Activated CD4-positive, alpha-beta T cell treated with anti-CD3 and anti-CD28 coated beads for 4 hours (primary cell): Measurements from ENCODE around the gene INSIG1.

Experiments
- DNase-seq, 2 donors: peaks; one replicate each; pipeline ENCODE4 v3.0.0-alpha.2; 2020

Gene INSIG1

DNA sequence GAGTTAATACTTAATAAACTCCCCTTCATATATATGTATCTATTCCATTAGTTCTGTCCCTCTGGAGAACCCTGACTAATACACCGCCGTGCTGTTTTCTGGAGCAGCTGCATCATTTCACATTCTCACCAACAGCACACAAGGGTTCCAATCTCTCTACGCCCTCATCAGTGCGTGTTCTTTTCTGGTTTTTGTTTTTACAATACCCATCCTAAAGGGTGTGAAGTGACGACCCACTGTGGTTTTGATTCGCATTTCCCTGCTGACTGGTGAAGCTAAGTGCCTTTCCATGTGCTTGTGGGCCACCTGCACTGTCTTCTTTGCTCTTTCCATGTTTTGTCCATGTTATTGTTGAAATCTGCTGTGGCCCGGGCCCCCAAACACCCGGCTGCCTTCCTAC is 11.0 kb upstream of the INSIG1 start:
- DNase-seq = no peak

DNA sequence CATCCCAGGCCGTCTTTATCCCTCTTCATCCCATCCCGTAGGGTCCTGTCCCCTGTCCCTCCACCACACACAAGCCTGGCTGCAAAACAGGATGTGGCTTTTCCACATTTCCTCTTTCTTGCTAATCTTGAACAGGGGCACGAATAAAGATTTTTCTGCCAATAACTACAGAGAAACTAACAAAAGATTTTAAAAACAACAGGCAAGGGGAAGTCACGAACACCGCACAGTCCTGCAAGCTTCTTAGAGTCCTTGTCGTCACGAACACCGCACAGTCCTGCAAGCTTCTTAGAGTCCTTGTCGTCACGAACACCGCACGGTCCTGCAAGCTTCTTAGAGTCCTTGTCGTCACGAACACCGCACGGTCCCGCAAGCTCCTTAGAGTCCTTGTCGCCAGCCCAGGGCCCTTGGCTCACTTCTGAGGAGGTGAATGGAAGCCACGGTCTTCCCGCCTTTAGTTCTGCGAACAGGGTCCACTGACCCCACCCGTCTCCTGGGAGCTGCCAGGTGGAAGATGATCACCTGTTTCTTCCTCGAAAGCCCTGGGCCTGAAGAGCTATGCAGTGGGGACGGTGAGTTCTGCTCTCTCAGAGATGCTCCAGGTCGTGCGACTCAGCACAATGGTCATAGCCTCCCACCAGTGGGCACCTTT is 10.3 kb upstream of the INSIG1 start:
- no peak for DNase-seq

DNA sequence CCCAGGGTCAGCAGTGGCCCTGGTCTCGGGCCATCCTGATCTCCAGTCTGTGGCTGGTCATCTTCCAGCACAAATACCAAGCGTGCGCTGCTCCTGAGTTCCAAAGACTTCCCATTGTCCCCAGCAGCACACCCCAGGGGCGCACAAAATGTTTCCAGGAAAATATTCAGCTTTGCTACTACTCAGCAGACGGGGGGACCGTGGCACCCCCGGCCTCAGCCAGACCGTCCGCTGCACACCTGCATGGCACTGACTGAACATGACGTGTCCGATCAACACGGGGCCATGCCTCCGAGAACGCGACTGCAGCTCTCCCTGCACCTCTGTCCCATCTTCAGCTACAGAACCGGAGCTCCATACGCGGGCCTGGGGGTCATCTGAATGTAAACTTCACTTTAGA is 9.6 kb upstream of the INSIG1 start:
- DNase-seq = no peak

DNA sequence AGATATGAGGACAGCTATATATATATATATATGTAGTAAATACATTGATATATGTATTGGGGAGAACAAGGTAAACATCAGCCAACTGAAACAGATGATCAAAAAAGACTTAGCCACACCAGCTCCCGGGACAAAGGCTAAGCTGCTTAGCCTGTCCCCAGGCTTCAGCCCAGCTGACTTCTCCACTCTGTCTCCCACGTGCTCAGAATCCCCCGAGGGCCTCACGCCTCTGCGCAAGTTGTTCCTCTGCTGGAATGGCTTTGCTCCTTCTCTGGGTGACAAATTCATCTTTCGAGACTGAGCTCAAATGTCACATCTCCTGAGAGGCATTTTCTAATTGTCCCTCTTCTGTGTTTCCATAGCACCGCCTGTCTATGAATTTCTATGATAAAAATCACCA is 8.6 kb upstream of the INSIG1 start:
- DNase-seq = no peak

DNA sequence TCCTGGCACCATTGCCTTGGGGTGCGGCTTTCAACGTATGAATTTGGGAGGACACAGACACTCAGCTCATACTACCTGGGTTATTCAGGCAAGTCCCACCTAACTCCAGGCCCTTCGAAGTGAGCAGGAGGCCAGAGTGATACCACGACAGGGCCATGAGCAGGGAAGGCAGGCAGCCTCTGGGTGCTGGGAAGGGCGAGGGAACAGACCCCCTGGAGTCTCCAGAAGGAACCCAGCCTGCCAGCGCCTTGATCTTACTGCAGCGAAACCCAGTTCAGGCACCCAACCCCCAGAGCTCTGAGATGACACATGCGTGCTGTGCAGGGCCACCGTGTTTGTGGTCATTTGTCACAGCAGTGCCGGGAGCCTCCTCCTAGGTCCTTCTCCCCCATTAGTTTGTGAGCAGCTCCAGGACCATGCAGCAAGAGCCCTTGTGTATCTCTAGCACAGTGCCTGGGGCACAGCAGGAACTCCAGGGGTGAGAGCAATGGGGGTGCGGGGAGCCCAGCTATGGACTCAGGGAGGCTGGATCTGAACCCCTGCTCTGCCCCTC is 7.7 kb upstream of the INSIG1 start:
- no peak for DNase-seq

DNA sequence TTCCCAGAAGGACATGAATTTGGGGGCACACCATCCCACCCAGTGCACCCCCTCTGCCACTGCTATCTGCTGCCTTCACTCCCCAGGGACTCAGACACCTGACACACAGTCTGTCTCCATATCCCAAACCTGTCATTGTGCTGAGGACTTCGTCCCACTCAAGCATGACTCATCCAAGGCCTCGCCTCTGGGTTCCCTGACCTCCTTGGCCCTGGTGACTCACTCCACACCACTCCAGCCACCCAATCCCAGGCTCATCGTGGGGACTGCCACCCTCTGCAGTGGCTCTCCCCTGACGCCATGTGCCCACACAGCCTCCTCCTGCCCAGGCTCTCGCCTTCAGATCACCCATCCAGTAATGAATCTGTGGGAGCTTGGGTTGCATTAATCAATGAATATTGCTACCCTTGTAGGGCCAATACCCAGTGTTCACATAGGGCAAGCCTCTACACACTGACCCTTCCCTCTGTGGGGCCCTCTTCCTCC is 6.6 kb upstream of the INSIG1 start:
- no peak for DNase-seq

DNA sequence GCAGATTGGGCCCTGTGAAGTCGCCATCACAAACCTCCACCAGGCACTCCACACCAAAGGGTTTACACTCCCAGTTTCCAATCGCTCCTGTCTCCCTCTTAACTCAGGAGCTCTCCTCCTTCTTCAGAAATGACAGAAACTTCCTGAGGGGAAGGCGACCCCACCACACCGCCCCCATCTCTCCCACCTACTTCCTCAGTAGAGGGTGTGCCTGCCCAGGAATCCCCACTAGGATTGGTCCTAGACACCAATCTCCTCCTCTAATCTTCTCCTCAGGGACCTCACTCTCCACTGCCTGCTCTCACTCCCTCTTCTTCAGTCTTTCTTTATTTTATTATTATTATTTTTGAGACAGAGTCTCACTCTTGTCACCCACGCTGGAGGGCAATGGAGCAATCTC is 5.9 kb upstream of the INSIG1 start:
- DNase-seq = no peak

DNA sequence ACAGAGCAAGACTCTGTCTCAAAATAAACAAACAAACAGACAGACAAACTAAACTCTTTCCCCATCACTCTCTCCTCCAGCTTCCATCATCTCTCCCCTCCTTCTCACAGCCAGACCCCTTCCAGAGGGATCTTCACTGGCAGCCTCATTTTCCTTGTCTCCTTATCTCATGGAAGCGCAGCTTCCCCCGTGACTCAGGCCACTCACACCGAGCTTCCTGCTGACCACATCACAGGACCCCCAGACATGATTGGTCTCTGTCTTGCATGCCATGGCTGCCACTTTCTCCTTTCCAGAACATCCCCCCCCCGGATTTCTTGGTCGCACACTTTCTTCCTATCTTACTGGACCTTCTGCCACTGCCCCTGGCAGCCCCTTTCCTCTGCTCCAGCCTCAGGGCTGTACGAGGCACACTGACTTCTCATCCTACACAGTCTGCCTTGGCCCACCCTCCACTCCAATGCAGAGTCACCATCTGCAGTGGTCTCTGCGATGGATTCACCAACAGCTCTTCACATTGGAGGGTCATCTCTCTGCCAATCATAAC is 4.9 kb upstream of the INSIG1 start:
- no peak for DNase-seq

DNA sequence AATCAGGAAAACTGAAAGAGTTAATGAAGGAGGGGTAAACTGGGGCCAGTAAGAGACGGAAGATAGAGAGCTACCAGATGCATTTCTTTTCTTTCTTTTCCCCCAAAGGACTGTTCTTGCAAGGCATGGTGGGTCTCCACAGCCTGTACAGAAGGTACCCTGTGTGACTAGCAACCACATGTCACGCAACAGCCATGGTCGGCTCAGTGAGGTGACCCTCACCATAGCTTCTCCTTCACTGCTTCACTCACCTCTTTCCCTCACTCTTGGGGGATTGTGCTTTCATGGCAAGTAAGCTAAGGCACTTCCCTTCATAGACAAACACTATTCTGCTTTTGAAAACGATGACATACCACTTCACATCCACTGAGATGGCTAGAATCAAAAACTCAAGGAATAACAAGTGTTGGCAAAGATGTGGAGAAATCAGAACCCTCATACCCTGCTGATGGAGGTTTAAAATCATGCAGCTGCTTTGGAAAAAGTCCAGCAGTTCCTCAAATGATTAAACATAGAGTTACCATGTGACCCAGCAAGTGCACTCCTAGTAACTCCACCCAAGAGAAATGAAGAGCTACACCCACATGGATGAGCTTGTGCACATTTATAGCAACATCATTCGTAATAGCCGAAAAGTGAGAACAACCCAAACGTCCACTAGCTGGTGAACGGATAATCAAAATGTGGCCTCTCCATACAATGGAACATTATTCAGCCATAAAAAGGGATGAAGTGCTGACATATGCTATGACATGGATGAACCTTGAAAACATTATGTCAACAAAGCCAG is 3.8 kb upstream of the INSIG1 start:
- no peak for DNase-seq

DNA sequence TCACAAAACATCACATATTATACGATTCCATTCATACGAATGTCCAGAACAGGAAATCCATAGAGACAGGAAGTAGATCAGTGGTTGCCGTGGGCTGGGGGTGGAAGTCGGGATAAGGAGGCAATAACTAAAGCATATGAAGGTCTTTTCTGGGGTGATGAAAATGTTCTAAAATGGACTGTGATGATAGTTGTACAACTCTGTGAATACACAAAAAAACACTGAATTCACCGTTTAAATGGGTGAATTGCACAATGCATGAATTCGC is 3.2 kb upstream of the INSIG1 start:
- DNase-seq = no peak

DNA sequence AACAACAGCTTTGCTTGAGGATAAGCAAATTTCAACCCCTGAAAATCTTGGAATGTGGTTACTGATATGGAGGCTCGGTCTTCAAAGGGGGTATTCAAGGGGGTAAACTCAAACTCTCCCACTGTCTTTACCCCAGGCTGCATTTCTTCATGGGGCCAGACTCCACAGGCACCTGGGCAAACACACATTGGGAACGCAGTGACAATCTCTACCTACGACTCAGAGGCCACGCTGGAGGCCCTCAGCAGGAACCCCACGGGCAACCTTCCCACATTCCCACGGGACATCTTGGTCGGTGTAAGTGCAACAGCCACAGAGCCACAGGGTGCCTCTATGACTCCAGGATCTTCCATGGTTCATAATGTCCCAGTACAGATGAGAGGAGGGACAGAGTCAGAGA is 2.2 kb upstream of the INSIG1 start:
- no peak for DNase-seq

DNA sequence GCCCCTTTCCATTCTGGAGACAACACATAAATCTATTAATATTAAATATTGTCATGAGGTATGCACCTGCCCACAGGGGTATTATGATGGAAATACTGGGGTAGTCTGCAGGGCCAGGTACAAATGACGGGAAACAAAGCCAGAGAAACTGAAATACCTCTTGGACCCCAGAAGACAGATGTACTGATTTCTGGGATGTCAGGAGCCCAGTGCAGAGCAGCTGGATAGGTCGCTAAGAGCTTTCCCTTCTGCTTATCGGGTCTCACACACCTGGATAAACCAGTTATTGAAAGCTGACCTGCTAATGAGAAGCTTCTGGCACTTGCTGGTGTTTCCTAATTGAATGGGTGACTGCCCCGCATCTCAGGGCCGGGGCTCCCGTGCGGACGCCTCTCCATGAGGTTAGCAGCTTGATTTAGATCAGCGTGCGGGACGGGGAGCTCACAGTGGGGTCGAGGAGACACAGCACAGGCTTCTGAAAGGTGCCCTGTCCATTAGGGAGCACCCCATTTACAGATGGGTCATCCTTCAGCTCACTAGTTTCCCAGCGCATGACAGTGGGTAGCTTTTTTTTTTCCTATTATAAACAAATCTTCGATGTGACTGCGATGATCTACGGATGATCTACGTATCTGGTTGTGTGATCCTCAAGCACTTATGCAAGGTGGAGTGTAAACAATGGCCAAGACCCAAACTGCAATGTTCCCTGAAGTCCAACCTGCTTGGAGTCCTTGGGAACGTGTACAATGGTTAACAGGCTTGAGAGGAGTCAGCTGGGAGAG is 1.5 kb upstream of the INSIG1 start:
- DNase-seq = no peak

DNA sequence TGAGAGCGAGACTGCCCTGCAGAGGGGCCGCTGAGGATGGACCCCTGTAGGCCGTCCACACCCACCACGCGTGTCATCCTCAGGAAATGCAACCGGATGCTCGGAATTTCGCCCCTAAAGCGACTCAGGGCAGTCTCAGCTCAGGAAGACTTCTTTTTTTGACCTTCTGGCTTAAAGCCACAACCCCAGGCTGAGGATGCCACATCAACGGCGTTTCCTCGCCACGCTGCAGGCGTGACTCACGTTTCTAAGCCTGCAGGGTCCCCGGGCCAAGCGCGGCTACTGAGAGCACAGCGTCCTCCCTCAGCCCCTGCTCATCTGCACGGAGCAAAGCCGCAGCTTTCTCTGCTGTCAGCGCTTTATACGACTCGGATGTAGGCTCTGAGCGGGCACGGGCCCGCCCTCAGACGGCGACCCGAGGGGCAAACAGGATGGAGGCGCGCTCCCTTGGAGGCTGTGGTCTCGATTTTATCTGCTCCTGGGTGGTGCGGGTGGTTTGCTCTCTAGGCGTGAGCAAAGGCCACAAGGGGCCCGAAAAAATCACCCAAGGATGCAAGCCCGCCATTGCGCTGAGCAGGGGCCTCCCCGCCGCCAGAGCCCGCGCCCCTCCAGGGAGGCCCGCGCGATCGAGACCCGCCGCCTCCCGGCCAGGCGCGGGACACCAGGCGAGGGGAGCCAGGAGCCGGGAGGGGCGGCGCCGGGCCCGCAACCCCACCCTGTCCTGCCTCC is 726 bp upstream of the INSIG1 start:
- DNase-seq = peak; percentile 78 to 85

DNA sequence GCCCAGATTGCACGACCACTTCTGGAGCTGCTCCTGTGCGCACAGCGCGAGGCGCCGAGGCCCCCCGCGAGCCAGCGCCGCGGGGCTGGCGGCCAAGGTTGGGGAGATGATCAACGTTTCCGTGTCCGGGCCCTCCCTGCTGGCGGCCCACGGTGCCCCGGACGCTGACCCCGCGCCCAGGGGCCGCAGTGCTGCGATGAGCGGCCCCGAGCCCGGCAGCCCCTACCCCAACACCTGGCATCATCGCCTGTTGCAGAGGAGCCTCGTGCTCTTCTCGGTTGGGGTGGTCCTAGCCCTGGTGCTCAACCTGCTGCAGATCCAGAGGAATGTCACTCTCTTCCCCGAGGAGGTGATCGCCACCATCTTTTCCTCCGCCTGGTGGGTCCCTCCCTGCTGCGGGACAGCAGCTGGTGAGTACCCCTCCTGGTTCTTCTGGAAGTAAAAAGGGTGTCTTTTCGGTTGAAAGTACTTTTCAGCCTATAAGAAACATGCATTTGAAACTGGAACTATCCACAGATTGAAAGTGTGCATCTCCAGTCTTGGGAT is 683 bp downstream of the INSIG1 start:
- peak in 1 of 2 donors; percentile 18 for DNase-seq

DNA sequence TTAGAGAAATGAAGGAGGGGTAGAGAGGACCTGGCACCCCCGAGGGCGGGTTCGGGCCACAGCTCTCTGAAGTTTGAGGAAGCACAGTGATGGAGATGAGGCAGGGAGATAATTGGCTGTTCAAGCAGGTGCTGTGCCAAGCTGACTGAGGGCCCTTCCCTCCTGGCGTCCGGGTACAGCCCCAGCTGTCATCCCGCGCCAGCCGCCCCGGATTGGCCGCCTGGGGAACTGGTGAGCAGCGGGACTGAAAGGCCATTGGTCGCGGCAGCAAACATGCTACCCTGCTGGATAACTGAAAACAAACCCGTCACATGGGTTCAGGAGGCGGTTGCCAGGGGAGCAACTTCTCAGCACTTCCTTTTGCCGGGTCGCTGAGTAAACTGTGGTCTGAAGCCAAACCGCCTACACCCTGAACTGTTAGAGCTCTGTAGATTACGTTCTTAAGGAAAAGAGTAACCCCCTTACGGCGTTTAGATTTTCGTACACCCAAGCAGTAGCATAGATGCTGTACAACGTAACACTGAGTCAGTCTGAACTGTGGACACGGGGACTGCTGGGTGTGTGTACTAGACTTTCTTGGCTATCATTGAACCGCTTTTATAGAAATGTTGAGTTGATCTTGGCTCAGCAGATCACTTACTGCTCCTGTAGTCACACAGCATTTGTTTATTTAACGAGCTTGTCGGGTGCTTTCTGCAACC is 1.3 kb downstream of the INSIG1 start:
- peak; percentile 89 to 94 for DNase-seq

DNA sequence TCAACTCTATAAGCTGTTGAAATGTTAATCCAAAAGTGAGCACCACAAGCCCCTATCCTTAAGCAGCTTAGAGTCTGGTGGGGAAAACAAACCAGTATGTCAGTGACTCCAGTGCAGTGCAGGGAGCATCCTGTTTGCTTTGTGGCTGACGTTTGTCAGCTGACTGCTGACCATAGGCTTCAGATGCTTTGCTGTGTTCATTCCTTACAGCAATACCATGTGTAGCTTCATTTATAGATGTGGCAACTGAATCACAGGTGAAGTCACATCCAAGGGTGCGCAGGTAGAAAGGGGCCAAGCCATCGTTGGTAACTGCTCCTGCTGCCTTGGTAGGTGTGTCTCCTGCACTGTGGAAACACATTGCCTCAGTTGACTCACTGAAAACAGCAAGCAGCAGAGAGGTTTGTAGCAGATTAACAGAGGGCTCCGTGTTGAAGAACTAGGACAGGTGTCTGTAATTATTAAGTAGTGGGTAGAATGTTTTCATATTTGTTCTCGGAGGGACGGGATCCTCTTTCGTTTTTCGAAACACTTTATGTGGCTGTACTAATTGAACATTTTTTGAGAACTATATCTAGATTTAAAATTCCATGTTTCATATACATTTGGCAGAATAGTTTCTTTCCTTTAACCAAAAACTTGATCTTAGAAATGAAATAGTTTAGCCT is 2.0 kb downstream of the INSIG1 start:
- peak; percentile 16 to 33 for DNase-seq

DNA sequence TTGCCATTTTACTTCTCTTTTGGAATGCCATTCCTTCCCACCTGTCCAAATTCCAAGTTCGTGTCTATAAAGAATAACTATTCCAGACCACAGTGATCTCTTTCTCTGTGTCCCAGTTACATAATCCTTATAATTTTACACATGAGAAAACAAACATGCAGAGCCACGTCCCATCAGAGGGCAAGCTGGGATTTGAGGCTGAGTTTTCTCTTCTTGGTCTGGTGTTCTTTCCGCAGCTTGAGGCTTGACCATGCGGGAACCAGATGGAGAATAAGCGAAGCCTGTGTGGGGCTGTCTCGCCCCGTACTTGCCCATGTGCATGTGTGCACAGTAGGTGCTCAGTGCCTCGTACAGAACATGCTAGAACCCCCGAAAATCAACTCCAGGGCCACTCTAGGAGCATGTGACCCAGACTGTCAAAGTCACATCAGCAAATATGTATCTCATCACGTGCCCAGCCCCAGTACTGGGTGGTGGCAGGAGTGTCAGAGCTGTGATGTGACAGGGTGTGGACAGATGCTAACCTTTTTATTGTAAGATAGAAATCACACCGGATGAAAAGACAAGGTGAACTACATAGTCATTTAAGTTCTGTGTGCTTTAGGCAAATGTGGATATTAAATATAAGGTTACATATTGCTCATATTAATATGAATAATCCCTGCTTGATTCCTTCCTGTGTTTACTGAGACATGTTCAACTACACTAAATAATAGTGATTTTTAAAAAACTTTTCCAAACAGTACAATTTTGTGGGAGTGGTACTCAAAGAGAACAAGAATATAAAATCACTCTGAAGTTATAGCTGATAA is 3.2 kb downstream of the INSIG1 start:
- DNase-seq = no peak

DNA sequence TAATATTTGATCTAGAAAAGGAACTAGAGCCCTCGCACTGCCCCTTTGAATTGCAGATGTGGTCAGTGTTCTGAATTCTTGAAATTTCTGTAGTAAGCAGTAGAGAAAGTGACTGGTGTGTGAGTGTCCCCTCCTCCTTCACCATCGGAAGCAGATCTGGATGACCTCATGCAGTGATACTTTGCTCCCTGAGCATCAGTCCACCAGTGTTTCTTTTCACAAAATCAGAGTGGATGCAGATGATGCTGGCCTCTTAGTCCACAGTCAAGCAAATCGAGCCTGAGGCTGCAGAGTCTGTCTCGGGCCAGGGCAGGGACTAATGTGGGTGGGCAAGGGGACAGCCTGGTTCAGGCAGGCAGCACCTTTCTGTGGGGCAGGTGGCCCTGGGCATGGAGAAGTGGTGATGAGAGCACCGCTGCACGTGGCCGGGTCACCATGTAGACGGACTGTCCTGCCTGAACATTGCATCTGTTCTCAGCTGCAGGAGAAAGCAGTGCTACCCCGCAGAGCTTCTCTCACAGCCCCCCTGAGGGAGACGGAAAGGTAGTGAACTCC is 5.4 kb downstream of the INSIG1 start:
- DNase-seq = no peak

DNA sequence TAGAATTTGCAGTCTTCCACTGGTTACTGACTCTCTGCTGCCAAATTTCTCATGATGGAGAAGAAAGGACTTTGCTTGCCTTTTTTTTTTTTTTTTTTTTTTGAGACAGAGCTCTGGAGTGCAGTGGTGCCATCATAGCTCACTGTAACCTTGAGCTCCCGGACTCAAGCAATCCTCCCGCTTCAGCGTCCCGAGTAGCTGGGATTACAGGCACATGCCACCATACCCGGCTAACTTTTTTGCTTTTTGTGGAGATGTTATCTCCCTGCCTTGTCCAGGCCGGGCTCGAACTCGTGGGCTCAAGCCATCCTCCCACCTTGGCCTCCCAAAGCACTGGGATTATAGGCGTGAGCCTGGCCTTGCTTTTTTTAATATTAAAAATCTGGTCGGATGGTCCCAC is 6.2 kb downstream of the INSIG1 start:
- no peak for DNase-seq
